GM19025 (cell line): Measurements from ENCODE around the gene CRYBB2.
"Not testable (repeated sequence)": the region's sequence is repeated elsewhere in the genome, so short reads cannot be mapped to it uniquely, and the experiment has no call there.

Source experiments
- ATAC-seq: cut with Tn5 transposase; IDR thresholded peaks from one replicate; pipeline ENCODE4 v1.9.1; 2021; ENCODE audit warnings: mild to moderate bottlenecking, low read depth, moderate library complexity; ENCODE audit not compliant: unreplicated experiment

CRYBB2 gene

GRCh38 chr22:25219211-25219689 is at the start of gene CRYBB2:
TSS of gene CRYBB2 (plus strand) at chr22:25219639. CDS start at chr22:25221430, 1,791 bp downstream.
- ATAC-seq = no peak

GRCh38 chr22:25170426-25170980 is 48.9 kb upstream of the CRYBB2 start:
- no peak for ATAC-seq

- ATAC-seq = no peak
These were observed 47.3 kb upstream of the CRYBB2 start for GRCh38 chr22:25172153-25172552.

- ATAC-seq = no peak
These were observed 45.1 kb upstream of the CRYBB2 start for GRCh38 chr22:25174156-25174887.

- ATAC-seq = no peak
These were observed 44.5 kb upstream of the CRYBB2 start for GRCh38 chr22:25174888-25175411.

GRCh38 chr22:25176175-25176574 is 43.3 kb upstream of the CRYBB2 start:
- no peak for ATAC-seq

GRCh38 chr22:25176799-25177198 is 42.6 kb upstream of the CRYBB2 start:
- ATAC-seq = no peak

GRCh38 chr22:25177226-25177625 is 42.2 kb upstream of the CRYBB2 start:
- ATAC-seq = no peak

- no peak for ATAC-seq
These were observed 41.5 kb upstream of the CRYBB2 start for GRCh38 chr22:25177895-25178294.

- ATAC-seq = not testable (repeated sequence)
These were observed 41.1 kb upstream of the CRYBB2 start for GRCh38 chr22:25178348-25178747.

GRCh38 chr22:25178869-25179631 is 40.4 kb upstream of the CRYBB2 start:
- ATAC-seq = not testable (repeated sequence)

GRCh38 chr22:25182131-25183110 is 37.0 kb upstream of the CRYBB2 start:
- ATAC-seq = no peak

GRCh38 chr22:25183949-25184619 is 35.4 kb upstream of the CRYBB2 start:
- no peak for ATAC-seq

GRCh38 chr22:25186140-25186539 is 33.3 kb upstream of the CRYBB2 start:
- ATAC-seq = no peak

- ATAC-seq = no peak
These were observed 32.0 kb upstream of the CRYBB2 start for GRCh38 chr22:25187469-25187868.

GRCh38 chr22:25192406-25192805 is 27.0 kb upstream of the CRYBB2 start:
- ATAC-seq = no peak

- ATAC-seq = no peak
These were observed 26.3 kb upstream of the CRYBB2 start for GRCh38 chr22:25193130-25193529.

GRCh38 chr22:25193548-25193947 is 25.9 kb upstream of the CRYBB2 start:
- ATAC-seq = no peak

GRCh38 chr22:25196326-25196725 is 23.1 kb upstream of the CRYBB2 start:
- ATAC-seq = no peak
